H1 (cell line): ENCODE data around the gene TSPAN9. TPM values are rescaled to one million over a fixed set of nuclear protein-coding genes. Genes with fewer than 3 reads are reported as not detected.

ENCODE experiments used
- CHD7 ChIP-seq: fragments of 300-600 bp; sonication (generic); IDR thresholded peaks from 2 replicates; pipeline ENCODE4 v1.7.1; 2012; ENCODE audit warnings: low read length, moderate library complexity, mild to moderate bottlenecking, inconsistent platforms; ENCODE audit not compliant: insufficient replicate concordance
- polyA plus RNA-seq, 7 experiments: library from polyadenylated mRNA; depleted of rRNA in 3 of 7; stranded (reverse) in 5 of 7; unstranded in 2 of 7; fragments of >200 nt in 5 of 7; fragments of 200-250 nt in 2 of 7; gene quantifications; 1 replicate in 5 of 7; 2 replicates in 1 of 7; 4 replicates in 1 of 7; pipeline versions ENCODE4 v1.2.1 to v1.2.3, GENCODE V29; 2011 to 2013; ENCODE audit warnings: missing spikeins in 2 of 7, mixed read lengths in 2 of 7
- total RNA-seq: library from RNA; stranded (reverse); fragmentation: NEBNext Ultra II Directional; extraction: Animal tissue kit (Norgen Biotek cat#: 25700); gene quantifications from 2 replicates; pipeline ENCODE4 v1.2.1, GENCODE V29; 2021

Gene TSPAN9
- total and polyA plus RNA-seq, 2 of the 8 experiments (the other 6 are each of a cell fraction or from before 2014, with no cell fraction given), result 11.5 to 29.1 TPM

GRCh38 chr12:3213188-3213587 is 136.0 kb downstream of the TSPAN9 start (continued):
- no peak for TF ChIP-seq CHD7
